NCI-H226 (cell line): ENCODE results near the gene CDYL2.
A peak's percentile ranks its signal among the peaks of the same experiment; 100 is the strongest.

Source experiments
- DNase-seq: peaks from one replicate; pipeline ENCODE4 v3.0.0-alpha.2; 2015

Gene CDYL2

GRCh38 chr16:80586476-80586875, 217.9 kb downstream of the CDYL2 start:
- peak; percentile 22 for DNase-seq

GRCh38 chr16:80585764-80586163, 218.6 kb downstream of the CDYL2 start:
- DNase-seq, result no peak

- peak; percentile 54 for DNase-seq
Observed at GRCh38 chr16:80583466-80583865, 220.9 kb downstream of the CDYL2 start.

- DNase-seq, result peak; percentile 27
Observed at GRCh38 chr16:80580109-80580832, 224.1 kb downstream of the CDYL2 start.

GRCh38 chr16:80577485-80578280, 226.7 kb downstream of the CDYL2 start:
- DNase-seq, result no peak

GRCh38 chr16:80576343-80576912, 228.0 kb downstream of the CDYL2 start:
- no peak for DNase-seq

GRCh38 chr16:80573700-80574120, 230.7 kb downstream of the CDYL2 start:
- no peak for DNase-seq

- DNase-seq, result peak; percentile 92
Observed at GRCh38 chr16:80570106-80570478, 234.3 kb downstream of the CDYL2 start.

- DNase-seq, result peak; percentile 96
Observed at GRCh38 chr16:80569440-80570105, 234.8 kb downstream of the CDYL2 start.

- no peak for DNase-seq
Observed at GRCh38 chr16:80564394-80564793, 240.0 kb downstream of the CDYL2 start.

GRCh38 chr16:80563066-80563465, 241.3 kb downstream of the CDYL2 start:
- DNase-seq, result no peak

GRCh38 chr16:80559369-80559768, 245.0 kb downstream of the CDYL2 start:
- DNase-seq, result no peak

GRCh38 chr16:80557037-80557436, 247.4 kb downstream of the CDYL2 start:
- no peak for DNase-seq

GRCh38 chr16:80556481-80556880, 247.9 kb downstream of the CDYL2 start:
- no peak for DNase-seq

- no peak for DNase-seq
Observed at GRCh38 chr16:80554033-80554432, 250.4 kb downstream of the CDYL2 start.

- no peak for DNase-seq
Observed at GRCh38 chr16:80552277-80552676, 252.1 kb downstream of the CDYL2 start.
